NCI-H69 (cell line): Measurements from ENCODE around the gene FBXL3.
"Not testable (repeated sequence)": the region's sequence is repeated elsewhere in the genome, so short reads cannot be mapped to it uniquely, and the experiment has no call there.

Source experiments
- DNase-seq: peaks from one replicate; lab custom pipeline; 2025; lab: John Stamatoyannopoulos, UW

The FBXL3 gene

DNA sequence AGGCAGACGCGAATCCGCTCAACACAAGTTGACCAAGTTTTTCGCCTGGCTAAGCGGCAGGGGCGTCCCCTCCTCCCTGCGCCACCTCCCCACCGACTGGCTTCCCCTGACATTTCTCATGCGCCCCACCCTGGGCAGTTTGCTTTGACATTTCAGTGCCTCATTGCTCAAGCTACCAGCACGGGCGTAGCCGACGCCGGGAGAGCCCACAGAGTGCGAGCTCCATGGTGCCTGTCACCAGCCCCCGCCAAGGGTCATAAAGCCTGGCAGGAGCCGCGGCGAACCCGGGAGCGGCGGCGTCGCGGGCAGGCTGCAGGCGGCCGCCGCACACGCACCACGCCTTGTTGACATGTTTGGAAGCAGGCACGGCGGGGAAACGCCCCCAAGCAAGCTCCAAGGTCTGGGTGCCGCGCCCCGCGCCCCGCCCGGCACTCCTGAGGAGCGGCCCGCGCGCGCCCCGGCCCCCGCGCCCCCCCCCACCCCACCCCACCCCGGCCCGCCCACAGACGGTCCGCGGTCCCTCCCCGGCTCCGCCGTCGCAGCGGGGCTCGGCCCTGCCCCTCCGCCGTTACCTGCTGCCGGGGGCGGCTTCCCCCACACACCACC lies 601 bp downstream of the FBXL3 start:
- DNase-seq: peak; percentile 87

- DNase-seq: no peak
These were observed 4.6 kb downstream of the FBXL3 start for GRCh38 chr13:77022341-77022740.

DNA sequence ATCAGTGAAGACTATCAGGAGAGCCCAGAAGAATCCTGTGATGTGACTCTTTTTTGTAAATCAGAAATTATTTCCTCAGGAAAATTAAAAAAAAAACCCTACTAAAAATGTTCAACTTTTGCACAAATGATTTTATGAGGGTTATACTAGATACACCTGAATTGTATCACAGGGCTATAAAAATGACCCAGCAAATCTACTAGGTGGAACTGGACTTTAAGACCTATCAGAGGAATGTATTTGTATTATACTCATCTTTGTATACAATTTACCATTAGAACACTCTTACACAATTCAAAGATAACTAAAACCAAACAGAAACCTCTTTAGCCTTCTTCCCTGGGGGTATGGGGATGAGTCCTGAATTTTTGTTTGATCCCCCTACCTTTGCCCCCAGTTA lies 7.2 kb downstream of the FBXL3 start:
- DNase-seq: no peak

GRCh38 chr13:77016888-77017623 lies 9.9 kb downstream of the FBXL3 start:
- no peak for DNase-seq

DNA sequence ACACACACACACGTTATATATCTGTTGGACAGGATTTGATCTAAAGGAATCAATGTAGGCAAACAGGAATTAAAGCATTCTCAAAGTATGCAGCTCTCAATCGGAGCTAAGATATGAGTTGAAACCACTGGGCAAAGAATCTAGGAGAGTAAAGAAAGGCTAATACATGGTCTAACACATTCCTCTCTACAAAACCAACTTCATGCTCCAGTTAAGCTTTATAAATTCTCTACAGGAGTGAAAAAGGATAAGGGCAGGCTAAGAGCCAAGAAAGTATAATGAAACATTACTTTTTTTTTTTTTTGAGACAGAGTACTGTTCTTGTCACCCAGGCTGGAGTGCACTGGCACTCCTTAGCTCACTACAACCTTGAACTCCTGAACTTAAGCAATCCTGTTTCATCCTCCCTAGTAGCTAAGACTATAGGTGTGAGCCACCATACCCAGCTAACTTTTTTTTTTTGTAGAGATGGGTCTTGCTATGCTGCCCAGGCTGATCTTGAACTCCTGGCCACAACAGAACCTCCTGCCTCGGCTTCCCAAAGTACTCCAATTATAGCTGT lies 10.6 kb downstream of the FBXL3 start:
- DNase-seq: no peak

- DNase-seq: no peak
These were observed 11.9 kb downstream of the FBXL3 start for GRCh38 chr13:77014906-77015685.

DNA sequence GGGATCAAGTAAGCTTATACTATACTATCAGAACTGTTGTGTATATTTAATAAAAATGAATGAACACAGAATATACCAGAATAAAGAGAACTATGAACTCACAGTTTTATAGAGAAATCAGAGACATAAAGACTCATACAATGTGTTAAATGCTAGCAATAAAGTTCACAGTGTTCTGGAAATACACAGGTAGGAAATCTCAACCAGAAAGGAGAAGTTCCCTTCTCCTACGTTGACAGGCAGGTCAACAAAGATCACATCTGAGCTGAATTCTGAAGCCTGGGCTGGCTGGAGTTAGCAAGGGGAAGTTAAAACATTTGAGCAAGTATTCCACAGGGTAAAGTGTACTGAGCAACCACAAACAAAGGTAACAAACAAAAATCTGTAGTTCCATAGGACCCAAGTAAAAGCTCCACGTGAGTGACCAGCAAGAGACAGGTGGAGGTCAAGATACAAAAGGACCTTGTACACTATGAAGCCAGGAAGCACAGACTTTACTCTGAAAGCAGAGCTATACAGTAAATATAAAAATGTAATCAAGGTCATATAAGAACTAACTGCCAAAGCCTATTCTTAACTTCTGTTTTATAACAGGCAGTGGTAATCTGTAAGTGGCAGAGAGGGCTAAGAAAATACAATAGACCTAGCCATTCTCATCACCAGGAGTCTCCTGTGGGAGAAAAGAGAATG lies 13.0 kb downstream of the FBXL3 start:
- no peak for DNase-seq

DNA sequence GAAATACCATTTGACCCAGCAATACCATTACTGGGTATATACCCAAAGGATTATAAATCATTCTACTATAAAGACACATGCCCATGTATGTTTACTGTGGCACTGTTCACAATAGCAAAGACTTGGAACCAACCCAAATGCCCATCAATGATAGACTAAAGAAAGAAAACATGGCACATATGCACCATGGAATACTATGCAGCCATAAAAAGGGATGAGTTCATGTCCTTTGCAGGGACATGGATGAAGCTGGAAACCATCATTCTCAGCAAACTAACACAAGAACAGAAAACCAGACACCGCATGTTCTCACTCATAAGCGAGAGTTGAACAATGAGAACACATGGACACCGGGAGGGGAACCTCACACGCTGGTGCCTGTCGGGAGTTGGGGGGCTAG lies 17.2 kb downstream of the FBXL3 start:
- DNase-seq: not testable (repeated sequence)

GRCh38 chr13:77009011-77009410 lies 17.9 kb downstream of the FBXL3 start:
- DNase-seq: no peak

GRCh38 chr13:77008337-77008736 lies 18.6 kb downstream of the FBXL3 start:
- DNase-seq: not testable (repeated sequence)

GRCh38 chr13:77002590-77003190 lies 24.3 kb downstream of the FBXL3 start:
- peak; percentile 21 for DNase-seq

DNA sequence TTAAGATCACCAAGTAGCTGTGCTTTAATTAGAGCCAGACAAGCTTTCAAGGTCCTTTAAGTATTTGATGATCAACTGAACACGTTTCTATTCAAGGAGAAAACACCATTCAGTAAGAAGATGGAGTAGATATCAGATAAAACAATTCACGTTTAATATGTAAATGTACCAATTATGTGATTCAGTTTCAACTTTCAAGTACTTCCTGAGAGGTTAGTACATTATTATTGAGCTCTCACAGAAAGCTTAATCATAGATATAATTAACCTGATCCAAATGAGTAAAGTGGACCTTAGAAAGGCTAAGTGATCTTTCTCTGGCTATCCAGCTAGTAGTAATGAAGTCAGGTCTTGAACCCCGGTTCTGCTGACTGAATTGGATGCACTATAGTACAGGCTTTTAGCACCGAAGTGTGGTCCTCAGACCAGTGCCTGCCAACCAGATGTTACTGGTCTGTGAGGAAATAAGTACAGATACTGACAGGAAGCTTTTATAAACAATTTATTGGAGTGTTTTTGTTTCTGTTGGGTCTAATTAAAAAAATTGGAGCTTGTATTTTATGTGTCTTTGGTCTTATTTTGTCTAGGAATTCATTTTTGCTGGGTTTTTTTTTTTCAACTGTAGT lies 24.9 kb downstream of the FBXL3 start:
- DNase-seq: no peak

DNA sequence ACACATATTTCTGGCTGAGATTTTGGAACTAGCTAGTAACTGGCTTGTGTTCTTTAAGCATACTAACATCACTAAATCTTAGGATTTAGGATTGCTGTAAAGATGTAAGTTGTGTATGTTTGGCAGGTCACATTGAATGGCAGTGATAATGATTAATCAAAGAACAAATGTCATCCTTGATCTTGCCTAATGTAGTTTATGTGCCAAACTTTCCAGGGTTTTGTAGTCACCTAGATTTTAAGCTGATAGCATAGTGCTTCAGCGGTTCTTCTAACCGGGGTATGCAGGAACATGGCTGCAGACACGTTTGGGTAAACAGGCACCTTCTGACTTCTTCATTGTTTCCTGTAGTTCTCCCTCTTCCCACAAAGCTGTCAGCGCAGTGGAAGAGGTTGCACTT lies 25.4 kb downstream of the FBXL3 start:
- no peak for DNase-seq

DNA sequence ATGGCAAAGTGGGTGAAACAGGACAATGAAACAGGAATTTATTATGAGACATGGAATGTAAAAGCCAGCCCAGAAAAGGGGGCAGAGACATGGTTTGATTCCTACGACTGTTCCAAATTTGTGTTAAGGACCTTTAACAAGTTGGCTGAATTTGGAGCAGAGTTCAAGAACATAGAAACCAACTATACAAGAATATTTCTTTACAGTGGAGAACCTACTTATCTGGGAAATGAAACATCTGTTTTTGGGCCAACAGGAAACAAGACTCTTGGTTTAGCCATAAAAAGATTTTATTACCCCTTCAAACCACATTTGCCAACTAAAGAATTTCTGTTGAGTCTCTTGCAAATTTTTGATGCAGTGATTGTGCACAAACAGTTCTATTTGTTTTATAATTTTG lies 26.5 kb downstream of the FBXL3 start:
- DNase-seq: no peak

DNA sequence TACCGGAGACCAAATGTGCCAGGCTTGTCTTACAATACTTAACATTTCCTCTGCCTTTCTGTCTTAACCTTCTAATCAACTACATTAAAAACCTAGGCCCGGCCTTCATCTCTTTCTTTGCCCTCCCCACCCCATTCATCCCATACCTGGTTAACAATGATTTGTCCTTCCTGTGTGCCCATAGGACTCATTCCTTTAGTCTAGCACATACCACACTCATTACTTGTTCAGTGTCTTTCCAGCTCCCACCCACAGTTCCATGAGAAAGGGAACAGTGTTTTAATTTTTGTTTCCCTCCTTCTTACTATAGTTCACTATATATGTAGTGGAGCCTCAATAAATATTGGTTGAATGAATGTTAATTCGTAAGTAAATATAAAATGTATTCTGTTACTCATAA lies 32.7 kb downstream of the FBXL3 start:
- no peak for DNase-seq

GRCh38 chr13:76993473-76993872 lies 33.5 kb downstream of the FBXL3 start:
- no peak for DNase-seq

GRCh38 chr13:76993021-76993420 lies 33.9 kb downstream of the FBXL3 start:
- DNase-seq: no peak

DNA sequence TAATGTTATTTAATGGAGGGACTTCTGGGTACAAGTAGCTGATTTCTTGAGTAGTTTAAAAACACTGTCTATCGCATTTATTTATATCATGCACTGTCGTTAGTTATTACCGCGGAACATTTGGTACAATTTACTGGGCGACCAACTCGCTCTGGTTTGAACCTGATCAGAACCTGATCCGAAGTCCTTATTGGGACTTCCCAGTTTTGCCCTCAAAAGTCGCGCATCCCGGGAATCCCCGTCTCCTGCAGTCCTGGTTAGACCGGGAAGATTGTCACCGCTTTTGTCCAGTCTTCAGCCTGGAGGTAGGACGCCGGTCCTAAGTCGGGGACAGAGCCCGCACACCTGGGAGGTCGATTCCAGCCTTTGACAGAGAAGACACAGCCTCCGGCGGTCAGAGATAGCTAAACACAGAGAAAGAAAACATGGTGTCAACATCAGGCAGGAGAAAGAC lies 34.4 kb downstream of the FBXL3 start:
- DNase-seq: peak; percentile 34

GRCh38 chr13:76991796-76992547 lies 35.0 kb downstream of the FBXL3 start, which contains the start of gene CLN5:
Gene CLN5 (plus strand): TSS chr13:76992081. CDS start chr13:76992099, 18 bp downstream.
- peak; percentile 92 for DNase-seq

GRCh38 chr13:76991432-76991795 lies 35.5 kb downstream of the FBXL3 start:
- DNase-seq: peak; percentile 41
